Right lobe of liver (tissue), 6 donors: ENCODE data around the gene ABCC3. TPM values are rescaled to one million over a fixed set of nuclear protein-coding genes. Genes with fewer than 3 reads are reported as not detected.
A peak's percentile ranks its signal among the peaks of the same experiment; 100 is the strongest.

Source experiments
- ATAC-seq, 4 donors: fragments of 200-7000 bp; cut with Tn5 transposase; one replicate each; pipeline ENCODE4 v1.9.1; 2020; ENCODE audit warnings: mild to moderate bottlenecking in 4 of 4, moderate library complexity in 4 of 4
- DNase-seq, 3 donors: peaks; one replicate each; pipeline ENCODE4 v3.0.0-alpha.2; 2020
- H3K27ac ChIP-seq, 3 donors: fragments of 200-600 bp; one replicate each; pipeline ENCODE4 v1.8.0; 2022
- H3K27me3 ChIP-seq, 2 donors: fragments of 200-600 bp; one replicate each; pipeline ENCODE4 v1.8.0; 2022
- H3K36me3 ChIP-seq, 4 donors: fragments of 200-600 bp; sonication (generic) in 1 of 4; one replicate each; pipeline versions ENCODE4 v1.5.1 to v1.8.0; 2017 to 2022; ENCODE audit warnings: control low read depth in 1 of 4
- H3K4me1 ChIP-seq, 4 donors: fragments of 200-600 bp; sonication (generic) in 1 of 4; one replicate each; pipeline versions ENCODE4 v1.5.1 to v1.8.0; 2017 to 2022; ENCODE audit warnings: control low read depth in 1 of 4
- H3K4me3 ChIP-seq, 3 donors: fragments of 200-600 bp; one replicate each; pipeline ENCODE4 v1.8.0; 2022
- H3K9me3 ChIP-seq, 4 donors: fragments of 200-600 bp; sonication (generic) in 1 of 4; one replicate each; pipeline versions ENCODE4 v1.5.1 to v1.8.0; 2017 to 2022; ENCODE audit warnings: control low read depth in 1 of 4
- CTCF ChIP-seq, 4 donors: fragments of 200-600 bp in 3 of 4; fragments of 450-650 bp in 1 of 4; IDR thresholded peaks; one replicate each; pipeline versions ENCODE4 v1.5.1 to v1.8.0; 2016 to 2022; ENCODE audit warnings: antibody characterized with exemption in 4 of 4, mild to moderate bottlenecking in 2 of 4
- POLR2A ChIP-seq: fragments of 450-650 bp; IDR thresholded peaks from one replicate; pipeline ENCODE4 v1.6.1; 2017; ENCODE audit warnings: antibody characterized with exemption, mild to moderate bottlenecking
- WGBS: methylation state at CpG from one replicate; pipeline ENCODE4 v1.1.6; 2018; ENCODE audit warnings: low coverage, low lambda C conversion rate; ENCODE audit not compliant: insufficient coverage; ENCODE audit errors: missing lambda C conversion rate; 5-methylcytosine and 5-hydroxymethylcytosine counted together
- intact Hi-C, 2 donors: fragments of 100-400 bp; cut with DNase I; formaldehyde crosslinking; loops; one replicate each; pipeline versions ENCODE4 v1.11.2 to v1.14.1; 2022
- total RNA-seq, 6 experiments: library from RNA; depleted of rRNA in 2 of 6; stranded (reverse); fragments of >200 nt in 2 of 6; fragmentation: NEBNext Ultra II Directional in 3 of 6; extraction: Animal tissue kit (Norgen Biotek cat#: 25700) in 3 of 6; gene quantifications; one replicate each; pipeline versions ENCODE4 v1.1.0 to v1.2.4, GENCODE V29; 2016 to 2023
- donor health status: DM: no; HTN: yes; CAD: no.
- donor health status: DM: no; HTN: no; CAD: no.
- donor health status: DM: no; HTN: no; CAD: no.
- donor health status: DM: no; HTN: yes; CAD: no.
- donor health status: DM: no; HTN: yes; CAD: no.

ABCC3 gene
- total RNA-seq, 6 experiments from 2014 or later: 146 to 286 (median 178) TPM

GRCh38 chr17:50710025-50710424 lies 75.3 kb downstream of the ABCC3 start:
- no peaks in the 10 kb centered on the region for H3K36me3 ChIP-seq
- no peak for TF ChIP-seq POLR2A
- TF ChIP-seq CTCF (IDR thresholded peaks at IDR 0.05): no peak
- 83% methylated on average over 2 of the region's 2 CpGs for WGBS
- no peaks in the 10 kb centered on the region for H3K27me3 ChIP-seq
- ATAC-seq: no peak
- peaks cover 0 to 23% (median 9%) of the 10 kb centered on the region in 4 donors for H3K4me1 ChIP-seq
- no peak overlapping the region for H3K4me3 ChIP-seq
- H3K27ac ChIP-seq: no peak overlapping the region
- intact Hi-C loops: no loop called here
- DNase-seq: no peak
- H3K9me3 ChIP-seq: no peaks in the 10 kb centered on the region

- intact Hi-C loops: no loop called here
- ATAC-seq: no peak
- TF ChIP-seq POLR2A: no peak
- no peak for TF ChIP-seq CTCF (IDR thresholded peaks at IDR 0.05)
- H3K27ac ChIP-seq: no peak overlapping the region
- no peaks in the 10 kb centered on the region for H3K36me3 ChIP-seq
- H3K4me3 ChIP-seq: no peak overlapping the region
- no peak for DNase-seq
- no peaks in the 10 kb centered on the region for H3K27me3 ChIP-seq
- peaks cover 0 to 24% (median 9%) of the 10 kb centered on the region in 4 donors for H3K4me1 ChIP-seq
- WGBS: 83% methylated on average over 3 of the region's 4 CpGs
- no peaks in the 10 kb centered on the region for H3K9me3 ChIP-seq
Observed at GRCh38 chr17:50710650-50711049, 76.0 kb downstream of the ABCC3 start.

GRCh38 chr17:50712641-50713040 lies 78.0 kb downstream of the ABCC3 start:
- Histone ChIP-seq H3K36me3 (no peaks in the 10 kb centered on the region), H3K4me1 (peaks cover 0 to 29% (median 14%) of the 10 kb centered on the region in 4 donors), H3K9me3 (no peaks in the 10 kb centered on the region), H3K4me3 (no peak overlapping the region), H3K27me3 (no peaks in the 10 kb centered on the region), H3K27ac (no peak overlapping the region)
- ATAC-seq (no peak), DNase-seq (no peak)
- no peak for TF ChIP-seq POLR2A
- TF ChIP-seq CTCF (IDR thresholded peaks at IDR 0.05): no peak
- intact Hi-C loops: no loop called here
- 88% methylated on average over 9 of the region's 9 CpGs for WGBS

- H3K4me1 ChIP-seq: peaks cover 0 to 16% (median 5%) of the 10 kb centered on the region in 4 donors
- no peaks in the 10 kb centered on the region for H3K9me3 ChIP-seq
- WGBS: 87% methylated on average over 3 of the region's 3 CpGs
- DNase-seq: no peak
- ATAC-seq: no peak
- H3K36me3 ChIP-seq: no peaks in the 10 kb centered on the region
- intact Hi-C loops: no loop called here
- H3K27me3 ChIP-seq: no peaks in the 10 kb centered on the region
- H3K27ac ChIP-seq: peak overlapping the region in 2 of 3 donors; percentile 45 to 80
- no peak overlapping the region for H3K4me3 ChIP-seq
- TF ChIP-seq POLR2A (no peak), CTCF (IDR thresholded peaks at IDR 0.05) (no peak)
Observed at GRCh38 chr17:50715471-50715870, 80.8 kb downstream of the ABCC3 start.
